ENCODE measurements around the gene GUCY2C.

GRCh38 chr12:14699923-14700322, 3.5 kb upstream of the GUCY2C start:
- TF ChIP-seq CTCF (IDR thresholded peaks at IDR 0.05) (no peak), EZH2 (IDR thresholded peaks at IDR 0.05; ENCODE audit: borderline replicate concordance, insufficient read depth, low read depth, low read length, poor library complexity, severe bottlenecking) (no peak)
